ENCODE data around the gene FAM151A.

DNA sequence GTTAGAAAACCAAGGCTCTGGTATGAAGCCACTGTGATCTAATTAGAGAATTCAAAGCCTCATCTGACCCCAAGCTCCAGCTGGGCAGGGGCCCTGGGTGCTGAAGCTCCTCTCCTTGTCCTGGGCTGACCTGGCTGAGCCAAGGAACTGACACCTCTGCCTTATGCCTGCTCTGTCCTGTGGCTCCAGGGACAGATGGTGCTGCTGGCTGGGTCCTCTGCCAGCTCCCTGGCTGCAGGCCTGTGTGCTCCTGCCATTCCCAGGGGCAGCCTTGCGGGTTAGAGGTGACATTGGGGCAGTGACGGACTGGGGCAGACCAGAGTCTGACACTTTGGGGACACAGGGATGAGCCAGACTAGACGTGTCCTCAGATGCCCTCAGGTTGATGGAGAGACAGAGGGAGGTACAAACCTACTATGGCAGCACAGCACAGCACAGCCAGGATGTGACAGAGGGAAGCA lies 63.5 kb downstream of the FAM151A start:
- TF ChIP-seq CTCF (IDR thresholded peaks at IDR 0.05; ENCODE audit: insufficient read depth, low read length, poor library complexity, severe bottlenecking) (no peak), EZH2phosphoT487 (conservative IDR thresholded peaks at IDR 0.05; ENCODE audit: low read length) (no peak)
